HEK293 (cell line): Measurements from ENCODE around the gene TCEA3.

Experiments
- CTCF ChIA-PET: fragments of 350-600 bp; formaldehyde crosslinking; extraction: SDS; loops from one replicate; lab custom pipeline; 2021; ENCODE audit warnings: antibody characterized with exemption; lab: Yijun Ruan, JAX
- POLR2A ChIA-PET: fragments of 300-600 bp; formaldehyde crosslinking; extraction: SDS; loops from one replicate; lab custom pipeline; 2020; ENCODE audit warnings: antibody characterized with exemption, inconsistent platforms; lab: Yijun Ruan, JAX
- H3K27ac ChIP-seq: fragments of 200-500 bp; sonication (Bioruptor generic); 2 replicates; pipeline ENCODE4 v1.5.1; 2014; ENCODE audit warnings: low read depth, low read length, control low read depth, inconsistent platforms; ENCODE audit errors: extremely low read depth
- H3K36me3 ChIP-seq, 2 experiments: fragments of 200-500 bp in 1 of 2; sonication (Bioruptor generic) in 1 of 2; 1 replicate in 1 of 2; 2 replicates in 1 of 2; pipeline ENCODE4 v1.5.1; 2014 to 2017; ENCODE audit warnings: inconsistent platforms in 2 of 2, low read length in 2 of 2; ENCODE audit not compliant: control insufficient read depth in 2 of 2, insufficient read depth in 1 of 2
- H3K4me1 ChIP-seq: fragments of 200-500 bp; sonication (Bioruptor generic); 2 replicates; pipeline ENCODE4 v1.5.1; 2014; ENCODE audit warnings: mild to moderate bottlenecking, low read length, inconsistent platforms; ENCODE audit not compliant: control insufficient read depth, insufficient read depth
- H3K4me3 ChIP-seq: 2 replicates; pipeline ENCODE4 v1.5.1; 2011; ENCODE audit warnings: low read depth, mild to moderate bottlenecking, control low read depth, low read length, moderate library complexity
- H3K9me3 ChIP-seq: fragments of 200-500 bp; sonication (Bioruptor generic); 2 replicates; pipeline ENCODE4 v1.5.1; 2014; ENCODE audit warnings: low read depth, low read length, inconsistent platforms; ENCODE audit not compliant: control insufficient read depth, insufficient read depth
- IKZF3 ChIP-seq: fragments of 450-650 bp; IDR thresholded peaks from 2 replicates; pipeline ENCODE4 v1.5.0; 2018; ENCODE audit warnings: missing biosample characterization, mild to moderate bottlenecking, missing genetic modification characterization, moderate library complexity
- KLF9 ChIP-seq: fragments of 450-650 bp; formaldehyde crosslinking; IDR thresholded peaks from 2 replicates; pipeline ENCODE4 v1.5.1; 2016; ENCODE audit warnings: missing biosample characterization, missing genetic modification characterization, low read depth
- MZF1 ChIP-seq: fragments of 450-650 bp; formaldehyde crosslinking; IDR thresholded peaks from 2 replicates; pipeline ENCODE4 v1.5.1; 2017; ENCODE audit warnings: missing biosample characterization, missing genetic modification characterization, borderline replicate concordance
- PRDM6 ChIP-seq: fragments of 450-650 bp; formaldehyde crosslinking; IDR thresholded peaks from 2 replicates; pipeline ENCODE4 v1.5.1; 2017; ENCODE audit warnings: missing biosample characterization, missing genetic modification characterization
- SALL2 ChIP-seq: fragments of 450-650 bp; formaldehyde crosslinking; IDR thresholded peaks from 2 replicates; pipeline ENCODE4 v1.5.0; 2017; ENCODE audit warnings: missing biosample characterization, mild to moderate bottlenecking, missing genetic modification characterization, borderline replicate concordance
- SP7 ChIP-seq: fragments of 450-650 bp; formaldehyde crosslinking; IDR thresholded peaks from 2 replicates; pipeline ENCODE4 v1.5.1; 2016; ENCODE audit warnings: missing biosample characterization, missing genetic modification characterization
- YY2 ChIP-seq: fragments of 450-650 bp; formaldehyde crosslinking; IDR thresholded peaks from 2 replicates; pipeline ENCODE4 v1.5.1; 2016; ENCODE audit warnings: missing biosample characterization, missing genetic modification characterization
- ZBTB26 ChIP-seq: fragments of 450-650 bp; formaldehyde crosslinking; optimal IDR thresholded peaks from 2 replicates; pipeline ENCODE3; 2016; ENCODE audit warnings: missing biosample characterization, mild to moderate bottlenecking, missing genetic modification characterization
- ZNF10 ChIP-seq: fragments of 450-650 bp; formaldehyde crosslinking; IDR thresholded peaks from 2 replicates; pipeline ENCODE4 v1.5.1; 2017; ENCODE audit warnings: missing biosample characterization, missing genetic modification characterization
- ZNF114 ChIP-seq: fragments of 450-650 bp; formaldehyde crosslinking; IDR thresholded peaks from 2 replicates; pipeline ENCODE4 v1.5.0; 2017; ENCODE audit warnings: missing biosample characterization, missing genetic modification characterization
- ZNF148 ChIP-seq: fragments of 450-650 bp; formaldehyde crosslinking; IDR thresholded peaks from 2 replicates; pipeline ENCODE4 v1.5.0; 2017; ENCODE audit warnings: missing biosample characterization, missing genetic modification characterization, borderline replicate concordance
- ZNF155 ChIP-seq: fragments of 450-650 bp; formaldehyde crosslinking; IDR thresholded peaks from 2 replicates; pipeline ENCODE4 v1.5.1; 2016; ENCODE audit warnings: missing biosample characterization, missing genetic modification characterization
- ZNF157 ChIP-seq: fragments of 450-650 bp; formaldehyde crosslinking; IDR thresholded peaks from 2 replicates; pipeline ENCODE4 v1.5.1; 2016; ENCODE audit warnings: missing biosample characterization, missing genetic modification characterization
- ZNF274 ChIP-seq, 2 experiments: fragments of 200-500 bp in 1 of 2; fragments of 450-650 bp in 1 of 2; sonication (Bioruptor generic) in 1 of 2; formaldehyde crosslinking in 1 of 2; IDR thresholded peaks; 2 replicates each; pipeline versions ENCODE4 v1.5.1 to v1.6.1; 2014 to 2016; ENCODE audit warnings: borderline replicate concordance in 1 of 2, inconsistent platforms in 1 of 2, low read length in 1 of 2, missing biosample characterization in 1 of 2, missing genetic modification characterization in 1 of 2
- ZNF280C ChIP-seq: fragments of 450-650 bp; formaldehyde crosslinking; IDR thresholded peaks from 2 replicates; pipeline ENCODE4 v1.5.1; 2016; ENCODE audit warnings: missing biosample characterization, missing genetic modification characterization
- ZNF416 ChIP-seq: fragments of 450-650 bp; formaldehyde crosslinking; IDR thresholded peaks from 2 replicates; pipeline ENCODE4 v1.5.1; 2016; ENCODE audit warnings: missing biosample characterization, missing genetic modification characterization
- ZNF510 ChIP-seq: fragments of 450-650 bp; formaldehyde crosslinking; IDR thresholded peaks from 2 replicates; pipeline ENCODE4 v1.5.1; 2018; ENCODE audit warnings: mild to moderate bottlenecking, missing genetic modification characterization, missing biosample characterization; ENCODE audit not compliant: insufficient replicate concordance
- ZNF514 ChIP-seq: fragments of 450-650 bp; formaldehyde crosslinking; IDR thresholded peaks from 2 replicates; pipeline ENCODE4 v1.5.1; 2016; ENCODE audit warnings: missing biosample characterization, missing genetic modification characterization
- ZNF76 ChIP-seq: fragments of 450-650 bp; formaldehyde crosslinking; IDR thresholded peaks from 2 replicates; pipeline ENCODE4; 2016; ENCODE audit warnings: low read depth, missing biosample characterization, missing genetic modification characterization, borderline replicate concordance
- ZNF777 ChIP-seq: fragments of 450-650 bp; formaldehyde crosslinking; IDR thresholded peaks from 2 replicates; pipeline ENCODE4 v1.5.1; 2017; ENCODE audit warnings: missing biosample characterization, missing genetic modification characterization, borderline replicate concordance
- ZNF785 ChIP-seq: fragments of 450-650 bp; formaldehyde crosslinking; IDR thresholded peaks from 2 replicates; pipeline ENCODE4 v1.5.1; 2016; ENCODE audit warnings: missing biosample characterization, missing genetic modification characterization
- ZNF791 ChIP-seq: fragments of 450-650 bp; formaldehyde crosslinking; IDR thresholded peaks from 2 replicates; pipeline ENCODE4 v1.5.1; 2016; ENCODE audit warnings: missing biosample characterization, missing genetic modification characterization
- ZXDB ChIP-seq: fragments of 450-650 bp; formaldehyde crosslinking; IDR thresholded peaks from 2 replicates; pipeline ENCODE4 v1.5.1; 2016; ENCODE audit warnings: missing biosample characterization, missing genetic modification characterization

Gene TCEA3

GRCh38 chr1:23442751-23443150 lies 18.2 kb upstream of the TCEA3 start (continued):
- no peak for TF ChIP-seq ZNF76 (tag by site-specific recombination)
- no peak for TF ChIP-seq ZNF510 (tag by site-specific recombination)
- TF ChIP-seq ZNF114 = no peak
- TF ChIP-seq ZNF155 (tag by site-specific recombination) = no peak
- no peak for TF ChIP-seq ZNF785 (tag by site-specific recombination)

- peaks cover 0 to 48% of the 10 kb centered on the region in 2 experiments; a peak in 1 of 3 replicates for H3K36me3 ChIP-seq
- H3K4me1 ChIP-seq = no peaks in the 10 kb centered on the region
- H3K4me3 ChIP-seq = no peak overlapping the region
- TF ChIP-seq MZF1 (tag by site-specific recombination) (no peak), ZNF791 (tag by site-specific recombination) (no peak), ZNF777 (no peak), ZNF274 (IDR thresholded peaks at IDR 0.05; ENCODE audit: low read length) (no peak), ZNF274 (tag by site-specific recombination; IDR thresholded peaks at IDR 0.05; ENCODE audit: borderline replicate concordance) (no peak), IKZF3 (tag by site-specific recombination) (no peak), KLF9 (tag by site-specific recombination) (no peak), ZNF280C (tag by site-specific recombination) (no peak), YY2 (tag by site-specific recombination) (no peak), ZNF416 (no peak), ZXDB (tag by site-specific recombination) (no peak), ZNF514 (no peak), SP7 (tag by site-specific recombination) (no peak), SALL2 (no peak), ZNF148 (tag by site-specific recombination) (no peak), ZNF157 (no peak), ZBTB26 (tag by site-specific recombination) (no peak), PRDM6 (no peak), ZNF510 (tag by site-specific recombination) (no peak), ZNF10 (no peak)
- TF ChIP-seq, all 188 proteins: peak for 0
- CTCF ChIA-PET = no interaction called here
- POLR2A ChIA-PET = no interaction called here
- H3K27ac ChIP-seq = no peak overlapping the region
- no peaks in the 10 kb centered on the region for H3K9me3 ChIP-seq
Measured at GRCh38 chr1:23441446-23442148, 17.0 kb upstream of the TCEA3 start.
